ENCODE results near the gene MYADML2. TPM values are rescaled to one million over a fixed set of nuclear protein-coding genes. Genes with fewer than 3 reads are reported as not detected.

Gene MYADML2
- total RNA-seq, 1 donor from 2014 or later, result not detected

DNA sequence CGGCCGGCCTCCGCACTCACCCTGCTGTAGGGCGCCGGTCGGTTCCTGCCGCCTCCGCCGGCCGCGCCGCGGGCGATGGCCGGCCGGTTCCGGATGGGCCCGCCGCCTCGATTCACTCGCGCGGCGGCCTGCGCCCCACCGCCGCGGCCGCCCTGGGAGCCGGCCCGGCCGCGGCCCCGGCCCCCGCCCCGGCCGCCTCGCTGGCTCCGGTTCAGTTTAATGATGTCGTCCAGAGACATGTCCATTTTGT is 55.8 kb downstream of the MYADML2 start:
- no peak for DNase-seq (ENCODE audit: low spot score)
- Mint-ChIP-seq H3K36me3 (ENCODE audit: low read depth) (peaks cover 21% of the 10 kb centered on the region), H3K27me3 (ENCODE audit: low read depth) (no peaks in the 10 kb centered on the region), H3K4me3 (ENCODE audit: unreplicated experiment) (peak overlapping the region; percentile 86), H3K4me1 (ENCODE audit: low read depth) (peaks cover 33% of the 10 kb centered on the region), H3K27ac (ENCODE audit: unreplicated experiment) (peak overlapping the region; percentile 98), H3K9me3 (ENCODE audit: low read depth) (no peaks in the 10 kb centered on the region)
- TF ChIP-seq, protein P1, sequence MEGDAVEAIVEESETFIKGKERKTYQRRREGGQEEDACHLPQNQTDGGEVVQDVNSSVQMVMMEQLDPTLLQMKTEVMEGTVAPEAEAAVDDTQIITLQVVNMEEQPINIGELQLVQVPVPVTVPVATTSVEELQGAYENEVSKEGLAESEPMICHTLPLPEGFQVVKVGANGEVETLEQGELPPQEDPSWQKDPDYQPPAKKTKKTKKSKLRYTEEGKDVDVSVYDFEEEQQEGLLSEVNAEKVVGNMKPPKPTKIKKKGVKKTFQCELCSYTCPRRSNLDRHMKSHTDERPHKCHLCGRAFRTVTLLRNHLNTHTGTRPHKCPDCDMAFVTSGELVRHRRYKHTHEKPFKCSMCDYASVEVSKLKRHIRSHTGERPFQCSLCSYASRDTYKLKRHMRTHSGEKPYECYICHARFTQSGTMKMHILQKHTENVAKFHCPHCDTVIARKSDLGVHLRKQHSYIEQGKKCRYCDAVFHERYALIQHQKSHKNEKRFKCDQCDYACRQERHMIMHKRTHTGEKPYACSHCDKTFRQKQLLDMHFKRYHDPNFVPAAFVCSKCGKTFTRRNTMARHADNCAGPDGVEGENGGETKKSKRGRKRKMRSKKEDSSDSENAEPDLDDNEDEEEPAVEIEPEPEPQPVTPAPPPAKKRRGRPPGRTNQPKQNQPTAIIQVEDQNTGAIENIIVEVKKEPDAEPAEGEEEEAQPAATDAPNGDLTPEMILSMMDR (IDR thresholded peaks at IDR 0.05), result no peak

DNA sequence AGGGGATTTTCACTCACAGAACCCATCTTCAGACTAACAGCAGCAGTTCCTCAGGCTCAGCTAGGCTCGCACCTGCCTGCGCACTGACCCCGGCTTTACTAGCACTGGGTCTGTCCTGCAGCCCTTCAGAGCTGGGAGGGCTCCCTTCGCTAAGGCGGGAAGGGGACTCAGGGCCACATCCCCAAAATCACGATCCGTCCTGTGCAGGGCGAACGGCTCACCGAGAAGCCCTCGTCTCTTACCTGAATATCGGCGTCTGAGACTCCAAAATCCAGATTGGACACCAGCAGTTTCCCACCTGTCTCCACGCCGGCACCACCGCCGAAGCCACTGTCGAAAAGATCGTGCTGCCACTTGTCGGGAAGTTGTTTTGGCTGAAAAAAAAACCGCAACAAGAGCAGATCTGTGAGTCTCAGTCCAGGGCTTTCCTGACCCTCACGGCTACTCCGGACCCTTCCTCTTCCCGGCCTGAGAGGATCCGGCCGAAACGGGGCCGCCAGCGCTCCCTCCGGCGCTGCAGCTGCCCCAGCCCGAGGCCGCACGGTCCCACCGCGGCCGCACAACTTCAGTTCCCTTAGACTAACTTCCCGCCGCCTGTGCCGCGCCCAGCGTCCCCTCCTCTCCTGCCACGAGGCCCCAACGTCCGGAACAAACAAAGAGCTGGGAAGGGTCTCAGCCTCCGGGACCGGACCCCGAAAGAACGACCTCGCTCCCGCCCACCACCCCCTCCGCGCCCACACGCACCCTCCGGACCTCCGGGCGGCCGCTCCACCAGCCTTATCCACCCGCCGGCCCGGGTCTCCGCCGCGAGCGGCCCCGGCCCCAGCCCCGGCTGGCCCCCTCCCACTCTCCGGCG is 56.4 kb downstream of the MYADML2 start:
- Mint-ChIP-seq H3K27me3 (ENCODE audit: low read depth) (no peaks in the 10 kb centered on the region), H3K4me1 (ENCODE audit: low read depth) (peaks cover 39% of the 10 kb centered on the region), H3K9me3 (ENCODE audit: low read depth) (no peaks in the 10 kb centered on the region), H3K4me3 (ENCODE audit: unreplicated experiment) (peak overlapping the region; percentile 80), H3K27ac (ENCODE audit: unreplicated experiment) (peak overlapping the region; percentile 93), H3K36me3 (ENCODE audit: low read depth) (peaks cover 21% of the 10 kb centered on the region)
- TF ChIP-seq, protein P1 (IDR thresholded peaks at IDR 0.05), result no peak
- DNase-seq (ENCODE audit: low spot score), result no peak

Other genes starting within 250 kb of the MYADML2 start
- gene MRPL12, start 243.9 kb downstream of the MYADML2 start, total RNA-seq, result 38.7 to 48.6 TPM (median 41.8 TPM) in 3 replicates
- 5.6 to 8.5 TPM (median 5.7 TPM) in 3 replicates for gene SLC25A10, start 234.9 kb downstream of the MYADML2 start, total RNA-seq
- gene GCGR, start 143.1 kb downstream of the MYADML2 start, total RNA-seq, result not detected in 3 replicates
- 122 to 133 TPM (median 131 TPM) in 3 replicates for gene MCRIP1, start 113.9 kb downstream of the MYADML2 start, total RNA-seq
- gene PPP1R27, start 112.2 kb downstream of the MYADML2 start, total RNA-seq, result not detected in 3 replicates
- gene P4HB, start 86.7 kb downstream of the MYADML2 start, total RNA-seq, result 958 to 1,257 TPM (median 1,012 TPM) in 3 replicates
- 452 to 481 TPM (median 476 TPM) in 3 replicates for gene ARHGDIA, start 75.9 kb downstream of the MYADML2 start, total RNA-seq
- 56.0 to 73.7 TPM (median 59.8 TPM) in 3 replicates for gene ALYREF, start 55.6 kb downstream of the MYADML2 start, total RNA-seq
- 120 to 132 TPM (median 122 TPM) in 3 replicates for gene ANAPC11, start 55.5 kb downstream of the MYADML2 start, total RNA-seq
- gene NPB, start 45.0 kb downstream of the MYADML2 start, total RNA-seq, result 0.48 to 1.3 TPM (median 1.3 TPM) in 3 replicates
- gene PCYT2, start 35.8 kb downstream of the MYADML2 start, total RNA-seq, result 28.5 to 32.5 TPM (median 28.8 TPM) in 3 replicates
- 14.5 to 16.0 TPM (median 15.8 TPM) in 3 replicates for gene SIRT7, start 29.1 kb downstream of the MYADML2 start, total RNA-seq
- 28.3 to 38.1 TPM (median 37.8 TPM) in 3 replicates for gene MAFG, start 19.5 kb downstream of the MYADML2 start, total RNA-seq
- 154 to 235 TPM (median 224 TPM) in 3 replicates for gene PYCR1, start 9.9 kb downstream of the MYADML2 start, total RNA-seq
- gene NOTUM, start 14.0 kb upstream of the MYADML2 start, total RNA-seq, result 0.29 TPM in 1 of 3 replicates, not detected in the others
- gene ASPSCR1, start 30.4 kb upstream of the MYADML2 start, total RNA-seq, result 30.4 to 36.9 TPM (median 36.1 TPM) in 3 replicates
- 18.1 to 25.1 TPM (median 19.2 TPM) in 3 replicates for gene CENPX, start 75.6 kb upstream of the MYADML2 start, total RNA-seq
- gene LRRC45, start 76.1 kb upstream of the MYADML2 start, total RNA-seq, result 7.9 to 12.8 TPM (median 8.2 TPM) in 3 replicates
- gene RAC3, start 84.4 kb upstream of the MYADML2 start, total RNA-seq, result 14.9 to 32.7 TPM (median 32.3 TPM) in 3 replicates
- gene DCXR, start 90.5 kb upstream of the MYADML2 start, total RNA-seq, result 52.8 to 59.8 TPM (median 58.2 TPM) in 3 replicates
- gene RFNG, start 104.6 kb upstream of the MYADML2 start, total RNA-seq, result 29.7 to 47.4 TPM (median 45.2 TPM) in 3 replicates
- 79.8 to 103 TPM (median 82.8 TPM) in 3 replicates for gene GPS1, start 104.7 kb upstream of the MYADML2 start, total RNA-seq
- 64.0 to 78.4 TPM (median 68.4 TPM) in 3 replicates for gene DUS1L, start 118.6 kb upstream of the MYADML2 start, total RNA-seq
- gene FASN, start 151.0 kb upstream of the MYADML2 start, total RNA-seq, result 132 to 145 TPM (median 141 TPM) in 3 replicates